ENCODE results near the gene CDHR5.

CDHR5 gene

GRCh38 chr11:567011-567628 lies 57.6 kb downstream of the CDHR5 start:
- DNase-seq (ENCODE audit: low spot score), result no peak

Data from AG20443 (cell line).